ENCODE data around the gene FKBP2. TPM values are rescaled to one million over a fixed set of nuclear protein-coding genes. Genes with fewer than 3 reads are reported as not detected.

FKBP2 gene
- total RNA-seq, 1 donor from 2014 or later = 41.5 TPM

DNA sequence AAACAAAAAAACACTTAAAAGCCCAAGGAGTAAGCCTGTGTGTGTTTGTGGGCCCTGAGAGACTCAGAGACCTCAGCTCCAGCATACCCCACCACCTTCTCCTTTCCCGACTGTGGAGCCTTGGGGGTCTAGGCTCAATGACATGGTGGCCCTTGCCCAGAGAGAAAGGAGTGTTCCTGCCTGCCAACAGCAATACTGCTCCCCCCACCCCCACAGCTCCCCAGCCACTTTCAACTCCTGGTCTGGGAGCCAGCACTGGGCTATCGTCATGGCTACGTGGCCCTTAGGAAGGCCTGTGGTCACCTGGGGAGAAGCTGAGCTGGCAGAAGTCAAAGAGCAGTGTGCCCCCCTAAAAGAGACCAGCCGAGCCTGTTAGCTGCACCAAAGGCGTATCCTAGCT, 3.2 kb downstream of the FKBP2 start:
- H3K4me1 ChIP-seq (ENCODE audit: insufficient read depth, low read length) = peaks cover 41% of the 10 kb centered on the region
- H3K27me3 ChIP-seq (ENCODE audit: insufficient read depth, low read length) = no peaks in the 10 kb centered on the region
- Mint-ChIP-seq H3K9me3 (ENCODE audit: unreplicated experiment) (no peaks in the 10 kb centered on the region), H3K27me3 (ENCODE audit: low read depth, unreplicated experiment) (no peaks in the 10 kb centered on the region), H3K4me1 (ENCODE audit: low read depth, unreplicated experiment) (peaks cover 23% of the 10 kb centered on the region), H3K27ac (ENCODE audit: unreplicated experiment) (no peak overlapping the region), H3K36me3 (ENCODE audit: low read depth, unreplicated experiment) (peaks cover 9% of the 10 kb centered on the region), H3K4me3 (ENCODE audit: unreplicated experiment) (peak overlapping the region; percentile 77)
- H3K9ac ChIP-seq (ENCODE audit: low read length) = no peak overlapping the region
- H3K4me2 ChIP-seq (ENCODE audit: low read length) = peak overlapping the region; percentile 99
- no peak for FAIRE-seq
- DNase-seq (ENCODE audit: low read depth) = no peak
- H4K20me1 ChIP-seq (ENCODE audit: insufficient read depth, low read length) = peaks cover 28% of the 10 kb centered on the region
- H3K9me3 ChIP-seq (ENCODE audit: insufficient read depth, low read depth, low read length) = no peaks in the 10 kb centered on the region
- H3K36me3 ChIP-seq (ENCODE audit: insufficient read depth, low read length) = peaks cover 3% of the 10 kb centered on the region
- TF ChIP-seq, protein P1, sequence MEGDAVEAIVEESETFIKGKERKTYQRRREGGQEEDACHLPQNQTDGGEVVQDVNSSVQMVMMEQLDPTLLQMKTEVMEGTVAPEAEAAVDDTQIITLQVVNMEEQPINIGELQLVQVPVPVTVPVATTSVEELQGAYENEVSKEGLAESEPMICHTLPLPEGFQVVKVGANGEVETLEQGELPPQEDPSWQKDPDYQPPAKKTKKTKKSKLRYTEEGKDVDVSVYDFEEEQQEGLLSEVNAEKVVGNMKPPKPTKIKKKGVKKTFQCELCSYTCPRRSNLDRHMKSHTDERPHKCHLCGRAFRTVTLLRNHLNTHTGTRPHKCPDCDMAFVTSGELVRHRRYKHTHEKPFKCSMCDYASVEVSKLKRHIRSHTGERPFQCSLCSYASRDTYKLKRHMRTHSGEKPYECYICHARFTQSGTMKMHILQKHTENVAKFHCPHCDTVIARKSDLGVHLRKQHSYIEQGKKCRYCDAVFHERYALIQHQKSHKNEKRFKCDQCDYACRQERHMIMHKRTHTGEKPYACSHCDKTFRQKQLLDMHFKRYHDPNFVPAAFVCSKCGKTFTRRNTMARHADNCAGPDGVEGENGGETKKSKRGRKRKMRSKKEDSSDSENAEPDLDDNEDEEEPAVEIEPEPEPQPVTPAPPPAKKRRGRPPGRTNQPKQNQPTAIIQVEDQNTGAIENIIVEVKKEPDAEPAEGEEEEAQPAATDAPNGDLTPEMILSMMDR (IDR thresholded peaks at IDR 0.05; ENCODE audit: insufficient read depth, low read depth, low read length) = no peak
- no peak for TF ChIP-seq EZH2 (IDR thresholded peaks at IDR 0.05; ENCODE audit: insufficient read depth, low read length)
- H2AFZ ChIP-seq (ENCODE audit: low read depth, low read length) = no peak overlapping the region
- H3K79me2 ChIP-seq (ENCODE audit: insufficient read depth, low read length) = peaks cover 50% of the 10 kb centered on the region
- H3K27ac ChIP-seq (ENCODE audit: low read depth, low read length) = no peak overlapping the region
- H3K4me3 ChIP-seq (ENCODE audit: insufficient read depth, low read depth, low read length) = no peak overlapping the region

DNA sequence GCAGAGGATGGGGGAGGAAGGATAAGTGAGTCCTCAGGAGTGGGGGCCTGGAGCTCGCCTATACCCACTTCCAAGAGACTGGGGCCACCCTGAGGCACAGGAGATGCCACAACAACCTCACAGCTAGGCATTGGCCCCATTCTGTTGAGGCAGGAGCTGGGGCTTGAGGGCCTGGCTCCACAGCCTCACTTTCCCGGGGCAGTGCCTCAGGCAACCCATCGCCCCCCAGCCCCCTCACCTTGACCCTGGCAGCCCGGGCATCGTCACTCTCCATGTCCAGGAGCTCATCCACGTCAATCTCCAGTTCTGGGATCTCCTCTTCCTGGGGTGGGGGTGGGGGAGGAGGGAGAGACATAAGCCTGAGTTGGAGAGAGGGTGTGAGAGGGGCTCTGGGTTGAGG, 4.1 kb downstream of the FKBP2 start:
- H3K4me1 ChIP-seq (ENCODE audit: insufficient read depth, low read length) = peaks cover 39% of the 10 kb centered on the region
- H3K27me3 Mint-ChIP-seq (ENCODE audit: low read depth, unreplicated experiment) = no peaks in the 10 kb centered on the region
- H3K79me2 ChIP-seq (ENCODE audit: insufficient read depth, low read length) = peaks cover 50% of the 10 kb centered on the region
- no peak overlapping the region for H3K27ac Mint-ChIP-seq (ENCODE audit: unreplicated experiment)
- H3K36me3 ChIP-seq (ENCODE audit: insufficient read depth, low read length) = peaks cover 3% of the 10 kb centered on the region
- H3K4me1 Mint-ChIP-seq (ENCODE audit: low read depth, unreplicated experiment) = peaks cover 24% of the 10 kb centered on the region
- peak overlapping the region; percentile 91 for H3K27ac ChIP-seq (ENCODE audit: low read depth, low read length)
- peaks cover 28% of the 10 kb centered on the region for H4K20me1 ChIP-seq (ENCODE audit: insufficient read depth, low read length)
- peak overlapping the region; percentile 95 for H3K9ac ChIP-seq (ENCODE audit: low read length)
- no peak overlapping the region for H2AFZ ChIP-seq (ENCODE audit: low read depth, low read length)
- no peaks in the 10 kb centered on the region for H3K9me3 ChIP-seq (ENCODE audit: insufficient read depth, low read depth, low read length)
- DNase-seq (ENCODE audit: low read depth) (no peak), FAIRE-seq (no peak)
- H3K4me2 ChIP-seq (ENCODE audit: low read length) = peak overlapping the region; percentile 99
- peak overlapping the region; percentile 96 for H3K4me3 ChIP-seq (ENCODE audit: insufficient read depth, low read depth, low read length)
- no peaks in the 10 kb centered on the region for H3K27me3 ChIP-seq (ENCODE audit: insufficient read depth, low read length)
- H3K36me3 Mint-ChIP-seq (ENCODE audit: low read depth, unreplicated experiment) = peaks cover 9% of the 10 kb centered on the region
- no peaks in the 10 kb centered on the region for H3K9me3 Mint-ChIP-seq (ENCODE audit: unreplicated experiment)
- TF ChIP-seq, protein P1 (IDR thresholded peaks at IDR 0.05; ENCODE audit: insufficient read depth, low read depth, low read length) = no peak
- peak overlapping the region; percentile 95 for H3K4me3 Mint-ChIP-seq (ENCODE audit: unreplicated experiment)

DNA sequence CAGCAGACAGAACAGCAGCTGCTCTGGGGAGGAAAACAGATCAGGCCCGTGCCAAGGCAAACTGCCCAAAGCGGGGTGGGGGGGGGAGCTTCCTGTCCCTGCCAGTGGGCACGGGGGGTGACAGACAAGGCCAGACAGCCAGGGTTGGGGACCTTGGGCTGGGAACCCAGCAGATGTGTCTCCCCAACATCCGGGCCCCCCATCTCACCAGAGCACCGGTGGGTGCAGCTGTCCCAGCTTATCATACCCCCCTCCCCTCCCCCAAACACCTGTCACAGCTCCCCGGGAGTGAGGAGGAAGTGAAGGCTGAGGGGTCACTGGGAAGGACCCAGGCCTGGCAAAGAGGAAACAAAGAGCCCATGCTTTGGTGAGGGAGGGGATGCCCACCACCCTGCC, 4.5 kb downstream of the FKBP2 start:
- Histone ChIP-seq H3K27me3 (ENCODE audit: insufficient read depth, low read length) (no peaks in the 10 kb centered on the region), H3K4me3 (ENCODE audit: insufficient read depth, low read depth, low read length) (peak overlapping the region; percentile 96), H4K20me1 (ENCODE audit: insufficient read depth, low read length) (peaks cover 28% of the 10 kb centered on the region), H3K79me2 (ENCODE audit: insufficient read depth, low read length) (peaks cover 50% of the 10 kb centered on the region), H3K27ac (ENCODE audit: low read depth, low read length) (peak overlapping the region; percentile 91), H3K4me2 (ENCODE audit: low read length) (peak overlapping the region; percentile 99), H3K9ac (ENCODE audit: low read length) (peak overlapping the region; percentile 95), H3K9me3 (ENCODE audit: insufficient read depth, low read depth, low read length) (no peaks in the 10 kb centered on the region), H3K36me3 (ENCODE audit: insufficient read depth, low read length) (peaks cover 3% of the 10 kb centered on the region), H3K4me1 (ENCODE audit: insufficient read depth, low read length) (peaks cover 35% of the 10 kb centered on the region), H2AFZ (ENCODE audit: low read depth, low read length) (no peak overlapping the region)
- H3K4me3 Mint-ChIP-seq (ENCODE audit: unreplicated experiment) = peak overlapping the region; percentile 95
- no peaks in the 10 kb centered on the region for H3K9me3 Mint-ChIP-seq (ENCODE audit: unreplicated experiment)
- no peak for DNase-seq (ENCODE audit: low read depth)
- TF ChIP-seq EZH2 (IDR thresholded peaks at IDR 0.05; ENCODE audit: insufficient read depth, low read length) = no peak
- TF ChIP-seq, protein P1 (IDR thresholded peaks at IDR 0.05; ENCODE audit: insufficient read depth, low read depth, low read length) = no peak
- peaks cover 9% of the 10 kb centered on the region for H3K36me3 Mint-ChIP-seq (ENCODE audit: low read depth, unreplicated experiment)
- FAIRE-seq = no peak
- no peaks in the 10 kb centered on the region for H3K27me3 Mint-ChIP-seq (ENCODE audit: low read depth, unreplicated experiment)
- H3K27ac Mint-ChIP-seq (ENCODE audit: unreplicated experiment) = peak overlapping the region; percentile 85
- H3K4me1 Mint-ChIP-seq (ENCODE audit: low read depth, unreplicated experiment) = peaks cover 21% of the 10 kb centered on the region
